Measurements from ENCODE around the gene CBLB. TPM values are rescaled to one million over a fixed set of nuclear protein-coding genes. Genes with fewer than 3 reads are reported as not detected.

The CBLB gene
- total RNA-seq, 2 experiments from 2014 or later, result 115 to 148 TPM

- Mint-ChIP-seq H3K9me3 (no peaks in the 10 kb centered on the region), H3K27me3 (no peaks in the 10 kb centered on the region), H3K27ac (no peak overlapping the region), H3K4me1 (no peaks in the 10 kb centered on the region), H3K4me3 (no peak overlapping the region), H3K36me3 (ENCODE audit: low read depth) (no peaks in the 10 kb centered on the region)
- no peak for DNase-seq
- POLR2A ChIA-PET, result no interaction called here
- CTCF ChIA-PET, result interaction anchor here (0.6 to 1.1 kb wide), 2 partner anchors 82 to 564 kb away, joined by 3 to 4 read pairs; no protein-coding TSS in a partner anchor
Observed at GRCh38 chr3:105618556-105618955, 250.3 kb downstream of the CBLB start.

GRCh38 chr3:105616374-105617121, 252.3 kb downstream of the CBLB start:
- CTCF ChIA-PET, result no interaction called here
- no peak overlapping the region for H3K4me3 Mint-ChIP-seq

GRCh38 chr3:105615814-105616213, 253.0 kb downstream of the CBLB start:
- Mint-ChIP-seq H3K27ac (no peak overlapping the region), H3K27me3 (no peaks in the 10 kb centered on the region), H3K9me3 (no peaks in the 10 kb centered on the region), H3K4me3 (no peak overlapping the region), H3K4me1 (no peaks in the 10 kb centered on the region), H3K36me3 (ENCODE audit: low read depth) (no peaks in the 10 kb centered on the region)
- ChIA-PET POLR2A (no interaction called here), CTCF (no interaction called here)
- no peak for DNase-seq

More at GRCh38 chr3:105616374-105617121, 252.3 kb downstream of the CBLB start:
- no peaks in the 10 kb centered on the region for H3K4me1 Mint-ChIP-seq
- DNase-seq, result no peak
- no peaks in the 10 kb centered on the region for H3K27me3 Mint-ChIP-seq
- H3K36me3 Mint-ChIP-seq (ENCODE audit: low read depth), result no peaks in the 10 kb centered on the region
- no peak overlapping the region for H3K27ac Mint-ChIP-seq
- no peaks in the 10 kb centered on the region for H3K9me3 Mint-ChIP-seq
- POLR2A ChIA-PET, result no interaction called here

GRCh38 chr3:105614288-105615030, 254.4 kb downstream of the CBLB start:
- no peaks in the 10 kb centered on the region for H3K27me3 Mint-ChIP-seq
- H3K27ac Mint-ChIP-seq, result no peak overlapping the region
- H3K9me3 Mint-ChIP-seq, result no peaks in the 10 kb centered on the region
- POLR2A ChIA-PET, result no interaction called here
- no peaks in the 10 kb centered on the region for H3K4me1 Mint-ChIP-seq
- H3K36me3 Mint-ChIP-seq (ENCODE audit: low read depth), result no peaks in the 10 kb centered on the region
- DNase-seq, result no peak
- CTCF ChIA-PET, result no interaction called here
- H3K4me3 Mint-ChIP-seq, result no peak overlapping the region

GRCh38 chr3:105613120-105613519, 255.7 kb downstream of the CBLB start:
- Mint-ChIP-seq H3K27me3 (no peaks in the 10 kb centered on the region), H3K4me3 (no peak overlapping the region), H3K27ac (no peak overlapping the region), H3K36me3 (ENCODE audit: low read depth) (no peaks in the 10 kb centered on the region), H3K9me3 (no peaks in the 10 kb centered on the region), H3K4me1 (no peaks in the 10 kb centered on the region)
- ChIA-PET POLR2A (no interaction called here), CTCF (no interaction called here)
- DNase-seq, result no peak

- Mint-ChIP-seq H3K27me3 (no peaks in the 10 kb centered on the region), H3K36me3 (ENCODE audit: low read depth) (no peaks in the 10 kb centered on the region), H3K4me1 (no peaks in the 10 kb centered on the region), H3K9me3 (no peaks in the 10 kb centered on the region), H3K27ac (no peak overlapping the region), H3K4me3 (no peak overlapping the region)
- ChIA-PET POLR2A (no interaction called here), CTCF (no interaction called here)
- DNase-seq, result no peak
Observed at GRCh38 chr3:105611304-105612192, 257.3 kb downstream of the CBLB start.

- ChIA-PET CTCF (no interaction called here), POLR2A (interaction anchor here (0.5 kb wide), 1 partner anchor 131 kb away, joined by 3 read pairs; no protein-coding TSS in a partner anchor)
- Mint-ChIP-seq H3K4me3 (no peak overlapping the region), H3K27me3 (no peaks in the 10 kb centered on the region), H3K27ac (no peak overlapping the region), H3K36me3 (ENCODE audit: low read depth) (no peaks in the 10 kb centered on the region), H3K9me3 (no peaks in the 10 kb centered on the region), H3K4me1 (no peaks in the 10 kb centered on the region)
- no peak for DNase-seq
Observed at GRCh38 chr3:105610473-105610872, 258.3 kb downstream of the CBLB start.

- Mint-ChIP-seq H3K4me1 (no peaks in the 10 kb centered on the region), H3K9me3 (no peaks in the 10 kb centered on the region)
- CTCF ChIA-PET, result interaction anchor here (1.5 kb wide), 1 partner anchor 18 kb away, joined by 3 read pairs; no protein-coding TSS in a partner anchor
Observed at GRCh38 chr3:105608623-105609022, 260.2 kb downstream of the CBLB start.

GRCh38 chr3:105606016-105606415, 262.8 kb downstream of the CBLB start:
- POLR2A ChIA-PET, result no interaction called here

More at GRCh38 chr3:105608623-105609022, 260.2 kb downstream of the CBLB start:
- no peaks in the 10 kb centered on the region for H3K36me3 Mint-ChIP-seq (ENCODE audit: low read depth)
- no peak overlapping the region for H3K4me3 Mint-ChIP-seq
- DNase-seq, result no peak
- H3K27ac Mint-ChIP-seq, result no peak overlapping the region
- POLR2A ChIA-PET, result no interaction called here
- H3K27me3 Mint-ChIP-seq, result peaks cover 2% of the 10 kb centered on the region

More at GRCh38 chr3:105606016-105606415, 262.8 kb downstream of the CBLB start:
- Mint-ChIP-seq H3K27me3 (peaks cover 2% of the 10 kb centered on the region), H3K4me3 (no peak overlapping the region), H3K27ac (no peak overlapping the region), H3K9me3 (no peaks in the 10 kb centered on the region), H3K36me3 (ENCODE audit: low read depth) (no peaks in the 10 kb centered on the region), H3K4me1 (no peaks in the 10 kb centered on the region)
- CTCF ChIA-PET, result no interaction called here
- DNase-seq, result no peak
